GM19463 (cell line): ENCODE data around the gene PRKRIP1.
A peak's percentile ranks its signal among the peaks of the same experiment; 100 is the strongest.
"Not testable (repeated sequence)": the region's sequence is repeated elsewhere in the genome, so short reads cannot be mapped to it uniquely, and the experiment has no call there.

Experiments used
- ATAC-seq: cut with Tn5 transposase; IDR thresholded peaks from one replicate; pipeline ENCODE4 v1.9.1; 2021; ENCODE audit warnings: mild to moderate bottlenecking, moderate library complexity; ENCODE audit not compliant: unreplicated experiment

The PRKRIP1 gene

GRCh38 chr7:102429141-102429899, 33.2 kb downstream of the PRKRIP1 start:
- ATAC-seq, result no peak

GRCh38 chr7:102431617-102432298, 35.6 kb downstream of the PRKRIP1 start:
- no peak for ATAC-seq

- peak; percentile 31 for ATAC-seq
Observed at GRCh38 chr7:102432442-102433218, 36.5 kb downstream of the PRKRIP1 start.

- peak; percentile 64 for ATAC-seq
Observed at GRCh38 chr7:102433219-102434038, 37.3 kb downstream of the PRKRIP1 start, which contains the start of gene ORAI2. Gene ORAI2 (plus strand): TSS chr7:102433575. CDS start chr7:102438957, 5,382 bp downstream.

GRCh38 chr7:102434039-102434486, 37.9 kb downstream of the PRKRIP1 start:
- ATAC-seq, result no peak

GRCh38 chr7:102436118-102436517, 40.0 kb downstream of the PRKRIP1 start:
- ATAC-seq, result no peak

GRCh38 chr7:102439963-102440795, 44.0 kb downstream of the PRKRIP1 start:
- no peak for ATAC-seq

- peak; percentile 43 for ATAC-seq
Observed at GRCh38 chr7:102444961-102445673, 49.0 kb downstream of the PRKRIP1 start.

- ATAC-seq, result no peak
Observed at GRCh38 chr7:102445674-102446071, 49.5 kb downstream of the PRKRIP1 start.

- no peak for ATAC-seq
Observed at GRCh38 chr7:102446387-102447156, 50.4 kb downstream of the PRKRIP1 start.

GRCh38 chr7:102447311-102447710, 51.1 kb downstream of the PRKRIP1 start:
- no peak for ATAC-seq

GRCh38 chr7:102449136-102449535, 53.0 kb downstream of the PRKRIP1 start:
- ATAC-seq, result no peak

GRCh38 chr7:102450242-102450641, 54.1 kb downstream of the PRKRIP1 start:
- ATAC-seq, result peak; percentile 65

GRCh38 chr7:102451371-102452054, 55.4 kb downstream of the PRKRIP1 start:
- no peak for ATAC-seq

GRCh38 chr7:102452451-102452850, 56.3 kb downstream of the PRKRIP1 start:
- no peak for ATAC-seq

- no peak for ATAC-seq
Observed at GRCh38 chr7:102453319-102453718, 57.2 kb downstream of the PRKRIP1 start.

GRCh38 chr7:102454468-102454867, 58.3 kb downstream of the PRKRIP1 start:
- ATAC-seq, result no peak

GRCh38 chr7:102454932-102455331, 58.8 kb downstream of the PRKRIP1 start:
- not testable (repeated sequence) for ATAC-seq
